ENCODE results near the gene CHRNA4. TPM values are rescaled to one million over a fixed set of nuclear protein-coding genes. Genes with fewer than 3 reads are reported as not detected.

The CHRNA4 gene
- total RNA-seq, 1 donor from 2014 or later = not detected

- H3K27ac Mint-ChIP-seq = no peak overlapping the region
- CTCF ChIA-PET = no interaction called here
- TF ChIP-seq, protein P1, sequence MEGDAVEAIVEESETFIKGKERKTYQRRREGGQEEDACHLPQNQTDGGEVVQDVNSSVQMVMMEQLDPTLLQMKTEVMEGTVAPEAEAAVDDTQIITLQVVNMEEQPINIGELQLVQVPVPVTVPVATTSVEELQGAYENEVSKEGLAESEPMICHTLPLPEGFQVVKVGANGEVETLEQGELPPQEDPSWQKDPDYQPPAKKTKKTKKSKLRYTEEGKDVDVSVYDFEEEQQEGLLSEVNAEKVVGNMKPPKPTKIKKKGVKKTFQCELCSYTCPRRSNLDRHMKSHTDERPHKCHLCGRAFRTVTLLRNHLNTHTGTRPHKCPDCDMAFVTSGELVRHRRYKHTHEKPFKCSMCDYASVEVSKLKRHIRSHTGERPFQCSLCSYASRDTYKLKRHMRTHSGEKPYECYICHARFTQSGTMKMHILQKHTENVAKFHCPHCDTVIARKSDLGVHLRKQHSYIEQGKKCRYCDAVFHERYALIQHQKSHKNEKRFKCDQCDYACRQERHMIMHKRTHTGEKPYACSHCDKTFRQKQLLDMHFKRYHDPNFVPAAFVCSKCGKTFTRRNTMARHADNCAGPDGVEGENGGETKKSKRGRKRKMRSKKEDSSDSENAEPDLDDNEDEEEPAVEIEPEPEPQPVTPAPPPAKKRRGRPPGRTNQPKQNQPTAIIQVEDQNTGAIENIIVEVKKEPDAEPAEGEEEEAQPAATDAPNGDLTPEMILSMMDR (IDR thresholded peaks at IDR 0.05) = no peak
Measured at GRCh38 chr20:63355781-63356295, 5.3 kb downstream of the CHRNA4 start.

GRCh38 chr20:63354636-63355350, 6.4 kb downstream of the CHRNA4 start:
- intact Hi-C loops (cut with micrococcal nuclease) = no loop called here
- Mint-ChIP-seq H3K27me3 (peaks cover 5% of the 10 kb centered on the region), H3K4me3 (no peak overlapping the region), H3K4me1 (no peaks in the 10 kb centered on the region), H3K9me3 (peaks cover 4% of the 10 kb centered on the region), H3K27ac (no peak overlapping the region), H3K36me3 (ENCODE audit: low read depth) (no peaks in the 10 kb centered on the region)
- CTCF ChIA-PET = no interaction called here
- ATAC-seq (ENCODE audit: low read depth) (no peak), DNase-seq (no peak)
- TF ChIP-seq, protein P1 (IDR thresholded peaks at IDR 0.05) = no peak
- POLR2A ChIA-PET = no interaction called here

More at GRCh38 chr20:63355781-63356295, 5.3 kb downstream of the CHRNA4 start:
- H3K9me3 Mint-ChIP-seq = no peaks in the 10 kb centered on the region
- H3K4me1 Mint-ChIP-seq = no peaks in the 10 kb centered on the region
- intact Hi-C loops (cut with micrococcal nuclease) = no loop called here
- POLR2A ChIA-PET = no interaction called here
- no peaks in the 10 kb centered on the region for H3K36me3 Mint-ChIP-seq (ENCODE audit: low read depth)
- no peak overlapping the region for H3K4me3 Mint-ChIP-seq
- ATAC-seq (ENCODE audit: low read depth) = no peak
- DNase-seq = no peak
- H3K27me3 Mint-ChIP-seq = peaks cover 7% of the 10 kb centered on the region

- ATAC-seq (ENCODE audit: low read depth) = no peak
Measured at GRCh38 chr20:63352811-63353221, 8.3 kb downstream of the CHRNA4 start.

GRCh38 chr20:63351811-63352591, 9.1 kb downstream of the CHRNA4 start:
- Mint-ChIP-seq H3K36me3 (ENCODE audit: low read depth) (no peaks in the 10 kb centered on the region), H3K27me3 (no peaks in the 10 kb centered on the region), H3K4me1 (no peaks in the 10 kb centered on the region), H3K4me3 (no peak overlapping the region), H3K27ac (no peak overlapping the region), H3K9me3 (peaks cover 4% of the 10 kb centered on the region)
- intact Hi-C loops (cut with micrococcal nuclease) = no loop called here
- ChIA-PET CTCF (no interaction called here), POLR2A (no interaction called here)
- TF ChIP-seq, protein P1 (IDR thresholded peaks at IDR 0.05) = no peak
- ATAC-seq (ENCODE audit: low read depth) (no peak), DNase-seq (no peak)

More at GRCh38 chr20:63352811-63353221, 8.3 kb downstream of the CHRNA4 start:
- H3K4me1 Mint-ChIP-seq = no peaks in the 10 kb centered on the region
- H3K27me3 Mint-ChIP-seq = no peaks in the 10 kb centered on the region
- ChIA-PET CTCF (no interaction called here), POLR2A (no interaction called here)
- no peak for DNase-seq
- H3K36me3 Mint-ChIP-seq (ENCODE audit: low read depth) = no peaks in the 10 kb centered on the region
- intact Hi-C loops (cut with micrococcal nuclease) = no loop called here
- H3K9me3 Mint-ChIP-seq = peaks cover 4% of the 10 kb centered on the region
- TF ChIP-seq, protein P1 (IDR thresholded peaks at IDR 0.05) = no peak
- no peak overlapping the region for H3K27ac Mint-ChIP-seq
- H3K4me3 Mint-ChIP-seq = no peak overlapping the region

- Mint-ChIP-seq H3K27ac (no peak overlapping the region), H3K4me3 (no peak overlapping the region), H3K9me3 (peaks cover 4% of the 10 kb centered on the region), H3K4me1 (no peaks in the 10 kb centered on the region), H3K36me3 (ENCODE audit: low read depth) (no peaks in the 10 kb centered on the region), H3K27me3 (no peaks in the 10 kb centered on the region)
- DNase-seq = no peak
- CTCF ChIA-PET = no interaction called here
- POLR2A ChIA-PET = no interaction called here
- intact Hi-C loops (cut with micrococcal nuclease) = no loop called here
- TF ChIP-seq, protein P1 (IDR thresholded peaks at IDR 0.05) = no peak
- no peak for ATAC-seq (ENCODE audit: low read depth)
Measured at GRCh38 chr20:63351326-63351700, 9.8 kb downstream of the CHRNA4 start.

Measured in activated B cell treated with CpG ODN at 0.5 μM for 24 hours (primary cell).